Testis (tissue), 3 donors: ENCODE data around the gene MYMX. TPM values are rescaled to one million over a fixed set of nuclear protein-coding genes. Genes with fewer than 3 reads are reported as not detected.

ENCODE experiments used
- DNase-seq: peaks from one replicate; pipeline ENCODE4 v3.0.0-alpha.2; 2019
- H3K27ac ChIP-seq, 2 donors: fragments of 200-600 bp; sonication (generic); one replicate each; pipeline ENCODE4 v1.5.1; 2019
- H3K27me3 ChIP-seq: fragments of 200-600 bp; sonication (generic); one replicate; pipeline ENCODE4 v1.5.1; 2019
- H3K36me3 ChIP-seq: fragments of 200-600 bp; sonication (generic); one replicate; pipeline ENCODE4 v1.5.1; 2017; ENCODE audit warnings: low read depth; ENCODE audit errors: missing control alignments
- H3K4me1 ChIP-seq: fragments of 200-600 bp; sonication (generic); one replicate; pipeline ENCODE4 v1.5.1; 2019
- H3K4me3 ChIP-seq, 2 donors: fragments of 200-600 bp; sonication (generic); one replicate each; pipeline ENCODE4 v1.5.1; 2017 to 2019
- H3K9me3 ChIP-seq: fragments of 200-600 bp; sonication (generic); one replicate; pipeline ENCODE4 v1.5.1; 2017
- POLR2A ChIP-seq: fragments of 450-650 bp; IDR thresholded peaks from one replicate; pipeline ENCODE4 v1.6.1; 2017; ENCODE audit warnings: antibody characterized with exemption, mild to moderate bottlenecking, moderate library complexity
- WGBS, 2 donors: methylation state at CpG; one replicate each; pipeline ENCODE4 v1.1.5; 2018; 5-methylcytosine and 5-hydroxymethylcytosine counted together
- intact Hi-C: fragments of 100-400 bp; cut with DNase I; formaldehyde crosslinking; loops from one replicate; pipeline ENCODE4 v1.15.1; 2023; ENCODE audit warnings: low total_unique reads
- polyA plus RNA-seq: library from polyadenylated mRNA; stranded (reverse); fragments of 350-450 nt; fragmentation: Illumina TruSeq; extraction: RNeasy Lipid Tissue Mini Kit (QIAGEN cat#74804); gene quantifications from one replicate; pipeline ENCODE4 v1.2.3, GENCODE V29; 2014; ENCODE audit warnings: low read depth, low replicate concordance; ENCODE audit not compliant: insufficient read depth
- total RNA-seq, 2 donors: library from RNA; depleted of rRNA; stranded (reverse); fragments of >200 nt; gene quantifications; one replicate each; pipeline ENCODE4 v1.2.3, GENCODE V29; 2016
- TF ChIP-seq, protein P1 (sequence below), 3 experiments: fragments of 450-650 bp in 2 of 3; fragments of 200-600 bp in 1 of 3; sonication (generic) in 1 of 3; IDR thresholded peaks; one replicate each; pipeline ENCODE4 v1.5.1; 2016 to 2019; ENCODE audit warnings: antibody characterized with exemption in 3 of 3, mild to moderate bottlenecking in 2 of 3, moderate library complexity in 1 of 3

Gene MYMX
- total and polyA plus RNA-seq, 3 donors from 2014 or later = 0.73 to 0.87 TPM; not detected in 1

DNA sequence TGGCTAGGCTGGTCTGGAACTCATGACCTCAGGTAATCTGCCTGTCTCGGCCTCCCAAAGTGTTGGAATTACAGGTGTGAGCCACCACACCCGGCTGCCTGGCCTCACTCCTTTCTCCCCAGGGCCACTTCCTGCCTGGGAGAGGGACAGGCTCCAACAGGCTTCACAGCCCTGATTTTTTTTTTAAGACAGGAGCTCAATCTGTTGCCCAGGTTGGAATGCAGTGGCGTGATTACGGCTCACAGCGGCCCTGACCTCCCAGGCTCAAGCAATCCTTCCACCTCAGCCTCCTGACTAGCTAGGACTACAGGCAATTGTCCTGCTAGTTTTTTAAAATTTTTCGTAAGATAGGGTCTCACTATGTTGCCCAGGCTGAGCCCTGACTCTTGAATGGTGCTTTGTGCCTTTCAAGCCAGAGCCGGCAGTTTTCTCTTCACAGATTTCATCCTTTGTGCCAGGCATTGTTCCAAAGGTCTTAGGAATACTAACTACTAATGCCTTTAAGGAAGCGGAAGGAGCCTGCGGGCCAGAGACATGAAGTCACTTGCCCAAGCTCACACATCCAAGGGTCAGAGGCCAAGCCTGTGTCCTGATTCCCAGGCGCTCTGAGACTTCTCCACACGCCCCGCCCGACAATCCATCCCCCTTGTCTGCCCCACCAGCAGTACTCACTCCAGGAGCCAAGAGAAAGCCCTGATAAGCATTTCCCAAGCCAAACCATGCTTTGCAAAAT, 38.9 kb upstream of the MYMX start:
- Histone ChIP-seq H3K36me3 (no peaks in the 10 kb centered on the region), H3K27me3 (no peaks in the 10 kb centered on the region), H3K27ac (no peak overlapping the region), H3K4me1 (no peaks in the 10 kb centered on the region), H3K9me3 (no peaks in the 10 kb centered on the region), H3K4me3 (no peak overlapping the region)
- TF ChIP-seq POLR2A = no peak
- TF ChIP-seq, protein P1, sequence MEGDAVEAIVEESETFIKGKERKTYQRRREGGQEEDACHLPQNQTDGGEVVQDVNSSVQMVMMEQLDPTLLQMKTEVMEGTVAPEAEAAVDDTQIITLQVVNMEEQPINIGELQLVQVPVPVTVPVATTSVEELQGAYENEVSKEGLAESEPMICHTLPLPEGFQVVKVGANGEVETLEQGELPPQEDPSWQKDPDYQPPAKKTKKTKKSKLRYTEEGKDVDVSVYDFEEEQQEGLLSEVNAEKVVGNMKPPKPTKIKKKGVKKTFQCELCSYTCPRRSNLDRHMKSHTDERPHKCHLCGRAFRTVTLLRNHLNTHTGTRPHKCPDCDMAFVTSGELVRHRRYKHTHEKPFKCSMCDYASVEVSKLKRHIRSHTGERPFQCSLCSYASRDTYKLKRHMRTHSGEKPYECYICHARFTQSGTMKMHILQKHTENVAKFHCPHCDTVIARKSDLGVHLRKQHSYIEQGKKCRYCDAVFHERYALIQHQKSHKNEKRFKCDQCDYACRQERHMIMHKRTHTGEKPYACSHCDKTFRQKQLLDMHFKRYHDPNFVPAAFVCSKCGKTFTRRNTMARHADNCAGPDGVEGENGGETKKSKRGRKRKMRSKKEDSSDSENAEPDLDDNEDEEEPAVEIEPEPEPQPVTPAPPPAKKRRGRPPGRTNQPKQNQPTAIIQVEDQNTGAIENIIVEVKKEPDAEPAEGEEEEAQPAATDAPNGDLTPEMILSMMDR (IDR thresholded peaks at IDR 0.05) = no peak
- intact Hi-C loops = loop anchor here (10.0 kb wide), 1 partner anchor 57 kb away; no protein-coding TSS in a partner anchor
- WGBS, 2 donors = 66 to 71% methylated on average over 13 of the region's 13 CpGs
- DNase-seq = peak; percentile 82

DNA sequence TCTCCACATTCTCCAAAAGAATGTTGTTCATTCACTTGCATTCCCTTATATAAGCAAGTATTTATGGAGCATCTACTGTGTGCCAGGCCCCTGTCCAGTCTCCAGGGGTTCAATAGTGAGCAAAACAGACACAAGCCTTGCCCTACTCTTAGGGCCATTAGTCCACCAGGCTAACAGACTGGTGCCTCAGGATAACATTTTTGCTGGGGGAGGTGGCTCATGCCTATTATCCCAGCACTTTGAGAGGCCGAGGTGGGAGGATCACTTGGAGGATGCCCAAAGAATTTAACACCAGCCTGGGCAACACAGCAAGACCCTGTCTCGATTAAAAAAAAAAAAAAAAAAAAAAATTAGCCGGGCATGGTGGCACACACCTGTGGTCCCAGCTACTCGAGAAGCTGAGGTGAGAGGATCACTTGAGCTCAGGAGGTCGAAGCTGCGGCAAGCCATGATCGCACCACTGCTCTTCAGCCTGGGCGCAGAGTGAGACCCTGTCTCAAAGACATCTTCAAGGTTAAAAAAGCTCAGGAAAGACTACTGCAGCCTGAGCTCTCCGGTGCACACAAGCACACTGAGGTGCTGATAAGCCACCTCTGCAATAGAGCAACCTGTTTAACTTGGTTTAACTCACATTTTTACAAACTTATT, 38.2 kb upstream of the MYMX start:
- no peak overlapping the region for H3K27ac ChIP-seq
- TF ChIP-seq, protein P1 (IDR thresholded peaks at IDR 0.05) = no peak
- intact Hi-C loops = loop anchor here (10.0 kb wide), 1 partner anchor 56 kb away; no protein-coding TSS in a partner anchor
- no peaks in the 10 kb centered on the region for H3K27me3 ChIP-seq
- H3K4me1 ChIP-seq = no peaks in the 10 kb centered on the region
- no peak for DNase-seq
- WGBS, 2 donors = 75 to 79% methylated on average over 9 of the region's 9 CpGs
- H3K36me3 ChIP-seq = no peaks in the 10 kb centered on the region
- H3K9me3 ChIP-seq = no peaks in the 10 kb centered on the region
- no peak overlapping the region for H3K4me3 ChIP-seq

DNA sequence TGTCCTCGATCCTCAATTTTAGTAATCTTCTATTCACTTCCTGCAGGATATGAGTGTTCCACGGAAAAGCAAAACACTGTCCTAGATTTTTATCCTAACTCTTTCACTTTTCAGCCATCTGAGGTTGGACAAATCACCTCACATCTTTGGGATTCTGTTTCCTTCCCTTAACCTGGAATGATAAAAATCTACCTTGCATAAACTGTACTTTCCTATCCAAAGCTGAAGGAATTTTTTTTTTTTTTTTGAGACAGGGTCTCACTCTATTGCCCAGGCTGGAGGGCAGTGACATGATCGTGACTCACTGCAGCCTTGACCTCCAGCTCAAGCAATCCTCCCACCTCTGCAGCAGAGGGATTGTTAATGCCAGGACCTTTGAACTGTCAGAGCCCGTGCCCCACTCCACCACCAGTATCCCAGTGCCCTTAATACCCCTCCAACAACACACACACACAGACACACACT, 37.6 kb upstream of the MYMX start:
- H3K36me3 ChIP-seq = no peaks in the 10 kb centered on the region
- no peak for DNase-seq
- H3K9me3 ChIP-seq = no peaks in the 10 kb centered on the region
- H3K4me3 ChIP-seq = no peak overlapping the region
- no peak for TF ChIP-seq POLR2A
- TF ChIP-seq, protein P1 (IDR thresholded peaks at IDR 0.05) = no peak
- no peaks in the 10 kb centered on the region for H3K27me3 ChIP-seq
- no peaks in the 10 kb centered on the region for H3K4me1 ChIP-seq
- intact Hi-C loops = loop anchor here (10.0 kb wide), 1 partner anchor 56 kb away; no protein-coding TSS in a partner anchor
- H3K27ac ChIP-seq = no peak overlapping the region
- 42 to 59% methylated on average over 4 of the region's 4 CpGs for WGBS, 2 donors

DNA sequence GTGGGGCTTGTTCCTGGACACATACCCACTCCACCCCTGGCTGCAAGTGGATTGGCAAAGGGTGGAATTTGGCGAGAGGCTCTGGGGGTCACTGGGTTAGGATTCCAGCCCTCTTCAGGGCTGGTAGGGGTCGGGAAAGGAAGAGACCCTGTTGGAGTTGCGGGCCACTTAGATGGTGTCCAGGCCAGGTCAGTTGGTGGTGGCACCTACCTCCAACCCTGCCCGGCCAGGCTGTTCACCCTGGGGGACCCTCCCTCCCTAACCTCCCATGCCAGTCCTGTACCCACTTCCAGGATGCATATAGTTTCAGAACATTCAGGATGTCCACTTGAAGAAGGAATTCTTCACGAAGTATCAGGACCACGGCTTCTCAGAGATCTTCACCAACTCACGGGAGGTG, 37.1 kb upstream of the MYMX start:
- Histone ChIP-seq H3K4me1 (no peaks in the 10 kb centered on the region), H3K4me3 (no peak overlapping the region), H3K36me3 (no peaks in the 10 kb centered on the region), H3K9me3 (no peaks in the 10 kb centered on the region), H3K27me3 (no peaks in the 10 kb centered on the region), H3K27ac (no peak overlapping the region)
- TF ChIP-seq, protein P1 (IDR thresholded peaks at IDR 0.05) = no peak
- TF ChIP-seq POLR2A = no peak
- intact Hi-C loops = loop anchor here (10.0 kb wide), 1 partner anchor 55 kb away; no protein-coding TSS in a partner anchor
- 90 to 91% methylated on average over 7 of the region's 7 CpGs for WGBS, 2 donors
- no peak for DNase-seq
